Activated naive CD4-positive, alpha-beta T cell treated with anti-CD3 and anti-CD28 coated beads, Interleukin-2, amount 50 U/mL, for 72 hours (primary cell): Measurements from ENCODE around the gene PPP1R15A. TPM values are rescaled to one million over a fixed set of nuclear protein-coding genes. Genes with fewer than 3 reads are reported as not detected.
"Not testable (repeated sequence)": the region's sequence is repeated elsewhere in the genome, so short reads cannot be mapped to it uniquely, and the experiment has no call there.

ENCODE experiments used
- ATAC-seq, 2 donors: fragments of 150-1000 bp; cut with Tn5 transposase; 2 replicates each; pipeline ENCODE4 v1.10.0; 2021; ENCODE audit warnings: mild to moderate bottlenecking in 2 of 2, moderate library complexity in 2 of 2
- DNase-seq, 2 donors: peaks; one replicate each; pipeline ENCODE4 v3.0.0; 2021 to 2022; ENCODE audit warnings: low spot score in 2 of 2
- H3K27ac Mint-ChIP-seq, 2 donors: one replicate each; pipeline ENCODE4 v1.8.0; 2022; ENCODE audit warnings: mild to moderate bottlenecking in 2 of 2, mixed read lengths in 2 of 2
- H3K36me3 Mint-ChIP-seq, 2 donors: one replicate each; pipeline ENCODE4 v1.8.0; 2022; ENCODE audit warnings: mixed read lengths in 2 of 2
- H3K9me3 Mint-ChIP-seq, 2 donors: one replicate each; pipeline ENCODE4 v1.8.0; 2022; ENCODE audit warnings: mixed read lengths in 2 of 2
- total RNA-seq, 2 donors: library from RNA; stranded (reverse); gene quantifications; one replicate each; pipeline ENCODE4 v1.2.3, GENCODE V29; 2022

Gene PPP1R15A
- total RNA-seq, 2 donors from 2014 or later = 93.1 to 133 TPM

- ATAC-seq (no peak), DNase-seq (no peak)
- no peaks in the 10 kb centered on the region for H3K9me3 Mint-ChIP-seq
Observed at GRCh38 chr19:48852292-48852691, 19.9 kb upstream of the PPP1R15A start.

DNA sequence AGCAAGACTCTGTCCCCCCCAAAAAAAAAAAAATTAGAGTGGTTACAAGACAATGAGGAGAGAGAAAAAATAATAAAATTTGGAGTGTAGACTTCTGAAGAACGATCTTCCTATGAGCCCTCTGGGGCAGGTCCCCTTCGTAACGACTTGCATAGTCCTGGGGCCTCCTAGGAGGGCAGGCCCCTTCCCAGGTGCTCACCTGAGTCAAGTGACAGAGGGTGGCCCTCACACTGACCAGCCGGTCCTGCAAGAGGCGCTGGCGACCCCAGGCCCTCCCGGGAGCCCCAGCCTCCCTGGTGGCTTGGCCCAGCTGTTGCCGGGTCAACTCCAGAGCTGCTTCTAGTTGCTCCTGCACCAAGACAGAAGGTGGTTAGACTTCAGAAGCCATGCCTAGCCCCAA, 18.7 kb upstream of the PPP1R15A start:
- DNase-seq = no peak
- no peak for ATAC-seq
- Mint-ChIP-seq H3K9me3 (no peaks in the 10 kb centered on the region), H3K27ac (no peak overlapping the region), H3K36me3 (no peaks in the 10 kb centered on the region)

More at GRCh38 chr19:48852292-48852691, 19.9 kb upstream of the PPP1R15A start:
- H3K27ac Mint-ChIP-seq = no peak overlapping the region
- no peaks in the 10 kb centered on the region for H3K36me3 Mint-ChIP-seq

DNA sequence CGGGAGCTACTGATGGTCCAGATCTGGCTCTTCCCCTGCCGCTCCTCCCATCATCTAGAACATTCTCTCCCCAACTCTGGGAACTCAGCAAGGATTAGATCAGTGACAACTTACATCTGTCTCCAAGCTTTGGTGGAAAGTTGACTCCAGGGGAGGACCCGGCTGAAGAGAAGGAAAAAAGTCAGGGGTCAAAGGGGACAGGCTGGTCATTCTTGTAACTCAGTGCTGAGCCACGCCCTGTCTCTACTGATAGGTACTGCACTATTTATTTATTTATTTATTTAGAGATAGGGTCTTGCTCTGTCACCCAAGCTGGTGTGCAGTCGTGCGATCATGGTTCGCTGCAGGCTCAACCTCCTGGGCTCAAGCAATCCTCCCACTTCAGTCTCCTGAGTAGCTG, 18.1 kb upstream of the PPP1R15A start:
- DNase-seq (no peak), ATAC-seq (no peak)
- Mint-ChIP-seq H3K9me3 (no peaks in the 10 kb centered on the region), H3K27ac (no peak overlapping the region), H3K36me3 (no peaks in the 10 kb centered on the region)

- ATAC-seq = no peak
- H3K9me3 Mint-ChIP-seq = no peaks in the 10 kb centered on the region
- no peaks in the 10 kb centered on the region for H3K36me3 Mint-ChIP-seq
Observed at GRCh38 chr19:48856921-48857320, 15.3 kb upstream of the PPP1R15A start.

DNA sequence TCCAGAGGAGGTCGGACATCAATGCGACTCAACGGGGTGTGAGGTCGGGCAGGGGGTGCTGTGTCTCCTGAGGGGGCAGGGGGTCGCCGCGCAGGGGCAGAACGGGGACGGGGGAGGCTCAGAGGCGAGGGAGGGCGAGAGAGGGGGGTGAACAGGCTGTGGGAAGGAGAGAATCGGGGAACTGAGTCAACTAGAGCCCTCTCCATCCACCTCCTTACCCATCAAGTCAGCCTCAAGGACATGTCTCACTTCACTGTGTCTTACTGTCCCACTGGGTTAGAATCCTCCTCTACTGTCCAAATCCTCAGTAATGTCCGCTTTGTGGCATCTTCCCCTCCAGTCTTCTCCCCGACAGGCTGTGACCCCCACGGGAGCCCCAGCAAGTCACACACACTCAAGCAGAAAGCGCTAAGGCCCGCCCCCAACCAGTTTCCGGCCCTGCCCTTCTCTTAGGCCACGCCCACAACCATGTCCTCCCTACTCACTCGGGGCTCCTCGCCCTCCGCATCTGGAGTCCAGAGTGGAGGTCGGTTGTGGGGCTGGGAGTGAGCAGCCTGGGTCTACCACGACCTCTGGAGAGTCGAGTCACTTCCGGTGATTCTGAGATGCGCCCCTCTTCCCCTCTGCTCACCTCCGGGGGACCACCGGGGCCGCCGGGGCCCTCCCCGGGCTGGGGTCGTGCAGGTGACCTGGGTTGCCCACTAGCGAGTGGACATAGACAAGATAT, 13.1 kb upstream of the PPP1R15A start:
- peak; percentile 91 to 92 for ATAC-seq

More at GRCh38 chr19:48856921-48857320, 15.3 kb upstream of the PPP1R15A start:
- DNase-seq = no peak
- H3K27ac Mint-ChIP-seq = no peak overlapping the region

DNA sequence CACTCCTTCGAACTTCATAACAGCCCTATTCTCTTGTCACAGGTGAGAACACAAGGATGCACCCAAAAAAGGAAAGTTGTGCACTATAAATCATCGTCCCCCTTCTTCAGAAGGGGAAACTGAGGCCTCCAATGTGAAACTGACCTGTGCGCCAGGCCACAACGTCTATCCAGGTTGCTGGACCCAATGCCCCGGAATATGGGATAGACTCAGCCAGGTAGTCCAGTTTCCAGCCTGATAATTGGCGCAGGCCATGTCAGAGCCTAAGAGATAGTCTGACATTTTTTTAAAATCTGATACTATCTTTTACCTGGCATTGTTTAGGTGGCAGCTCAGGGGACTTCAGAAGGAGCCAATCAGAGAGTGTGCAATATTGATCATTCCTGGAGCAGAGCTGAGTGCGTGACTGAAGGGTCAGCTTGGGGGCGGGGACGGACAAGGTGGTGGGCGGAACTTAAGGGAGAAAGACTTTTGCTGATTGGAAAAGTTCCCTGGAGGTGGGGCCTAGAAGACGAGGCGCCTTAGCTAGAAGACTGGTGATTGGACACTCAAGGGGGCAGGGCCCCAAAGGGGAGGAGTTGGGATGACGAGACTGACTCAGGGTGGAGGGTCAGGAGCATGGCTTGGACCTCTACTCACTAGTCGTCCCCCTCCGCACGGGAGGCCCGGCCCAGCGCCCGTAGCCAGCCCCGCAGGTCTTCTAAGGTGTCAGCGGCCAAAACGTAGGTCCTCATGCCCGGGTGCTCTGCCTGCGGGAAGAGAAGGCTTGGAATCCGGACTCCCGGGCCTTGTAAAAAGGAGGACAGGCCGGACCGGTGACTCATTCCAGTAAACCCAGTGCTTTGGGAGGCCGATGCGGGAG, 12.3 kb upstream of the PPP1R15A start:
- no peaks in the 10 kb centered on the region for H3K9me3 Mint-ChIP-seq
- no peak for DNase-seq
- H3K36me3 Mint-ChIP-seq = no peaks in the 10 kb centered on the region
- peak overlapping the region in 1 of 2 donors; percentile 89 for H3K27ac Mint-ChIP-seq
- peak; percentile 24 to 38 for ATAC-seq

More for the DNA sequence above, 13.1 kb upstream of the PPP1R15A start:
- peak; percentile 74 to 82 for DNase-seq
- H3K27ac Mint-ChIP-seq = peak overlapping the region; percentile 50 to 89
- no peaks in the 10 kb centered on the region for H3K36me3 Mint-ChIP-seq
- no peaks in the 10 kb centered on the region for H3K9me3 Mint-ChIP-seq

DNA sequence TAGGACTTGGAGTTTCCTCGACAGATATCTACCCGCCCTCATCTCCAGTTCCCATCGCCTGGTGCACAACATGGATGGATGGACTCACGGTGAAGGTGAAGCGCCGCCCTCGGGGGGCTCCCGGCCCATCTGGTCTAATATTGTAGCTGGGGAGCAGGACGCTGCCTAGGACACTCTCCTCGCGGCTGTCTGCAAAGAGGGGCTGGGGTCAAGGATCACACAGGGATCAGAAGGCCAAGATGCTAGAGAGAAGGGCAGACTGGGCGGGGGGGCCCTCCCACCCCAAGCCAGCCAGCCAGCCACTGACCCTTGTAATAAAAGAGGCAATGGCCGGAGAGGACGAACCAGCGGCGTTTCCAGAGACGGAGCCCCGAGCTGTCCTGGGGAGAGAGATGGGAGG, 10.9 kb upstream of the PPP1R15A start:
- no peaks in the 10 kb centered on the region for H3K9me3 Mint-ChIP-seq
- H3K36me3 Mint-ChIP-seq = no peaks in the 10 kb centered on the region
- DNase-seq (no peak), ATAC-seq (no peak)
- H3K27ac Mint-ChIP-seq = no peak overlapping the region

DNA sequence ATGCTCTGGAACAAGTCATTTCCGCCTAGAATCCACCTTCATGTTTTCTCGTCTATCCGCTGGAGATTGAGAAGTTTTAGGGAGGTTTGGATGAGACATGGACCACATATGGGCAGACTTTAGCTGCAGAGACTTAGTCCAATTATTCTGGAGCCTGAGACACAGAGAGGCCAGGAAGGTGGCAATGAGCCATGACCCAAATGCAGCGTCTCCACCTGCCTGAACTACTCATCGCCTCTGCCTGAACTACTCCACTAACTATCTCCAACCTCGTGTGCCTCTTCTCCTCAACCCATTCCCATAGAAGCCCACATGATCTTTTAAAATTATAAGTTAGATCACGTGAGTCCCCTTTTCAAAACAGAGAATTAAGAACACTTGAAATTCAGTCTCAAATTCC, 9.4 kb upstream of the PPP1R15A start:
- ATAC-seq (no peak), DNase-seq (no peak)
- Mint-ChIP-seq H3K36me3 (no peaks in the 10 kb centered on the region), H3K27ac (no peak overlapping the region), H3K9me3 (no peaks in the 10 kb centered on the region)

DNA sequence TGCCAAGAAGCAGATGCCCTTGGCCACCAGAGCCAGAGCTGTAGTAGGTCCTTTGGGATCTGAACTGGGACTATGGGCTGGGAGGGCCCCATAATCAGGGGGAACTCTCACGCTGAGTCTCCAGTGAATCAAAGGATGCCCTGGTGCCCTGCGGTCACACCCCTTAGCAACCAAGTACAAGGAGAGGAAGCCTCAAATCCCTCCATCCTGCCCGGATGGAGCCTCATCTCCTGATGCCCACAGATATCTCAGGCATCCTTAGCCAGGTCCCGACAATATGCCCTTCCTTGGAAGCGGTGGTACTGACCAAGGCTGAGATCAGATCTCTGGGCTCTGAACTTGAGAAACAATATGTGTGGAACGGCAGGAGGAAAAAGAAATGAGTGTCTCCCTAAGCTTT, 5.5 kb upstream of the PPP1R15A start:
- ATAC-seq (no peak), DNase-seq (no peak)
- Mint-ChIP-seq H3K27ac (peak overlapping the region in 1 of 2 donors; percentile 22), H3K9me3 (no peaks in the 10 kb centered on the region), H3K36me3 (no peaks in the 10 kb centered on the region)

GRCh38 chr19:48867123-48867745, 5.0 kb upstream of the PPP1R15A start:
- Mint-ChIP-seq H3K36me3 (peaks cover 1 to 2% of the 10 kb centered on the region in 2 donors), H3K27ac (no peak overlapping the region), H3K9me3 (no peaks in the 10 kb centered on the region)
- DNase-seq (no peak), ATAC-seq (no peak)

GRCh38 chr19:48867746-48868113, 4.5 kb upstream of the PPP1R15A start:
- peak overlapping the region in 1 of 2 donors; percentile 7 for H3K27ac Mint-ChIP-seq

DNA sequence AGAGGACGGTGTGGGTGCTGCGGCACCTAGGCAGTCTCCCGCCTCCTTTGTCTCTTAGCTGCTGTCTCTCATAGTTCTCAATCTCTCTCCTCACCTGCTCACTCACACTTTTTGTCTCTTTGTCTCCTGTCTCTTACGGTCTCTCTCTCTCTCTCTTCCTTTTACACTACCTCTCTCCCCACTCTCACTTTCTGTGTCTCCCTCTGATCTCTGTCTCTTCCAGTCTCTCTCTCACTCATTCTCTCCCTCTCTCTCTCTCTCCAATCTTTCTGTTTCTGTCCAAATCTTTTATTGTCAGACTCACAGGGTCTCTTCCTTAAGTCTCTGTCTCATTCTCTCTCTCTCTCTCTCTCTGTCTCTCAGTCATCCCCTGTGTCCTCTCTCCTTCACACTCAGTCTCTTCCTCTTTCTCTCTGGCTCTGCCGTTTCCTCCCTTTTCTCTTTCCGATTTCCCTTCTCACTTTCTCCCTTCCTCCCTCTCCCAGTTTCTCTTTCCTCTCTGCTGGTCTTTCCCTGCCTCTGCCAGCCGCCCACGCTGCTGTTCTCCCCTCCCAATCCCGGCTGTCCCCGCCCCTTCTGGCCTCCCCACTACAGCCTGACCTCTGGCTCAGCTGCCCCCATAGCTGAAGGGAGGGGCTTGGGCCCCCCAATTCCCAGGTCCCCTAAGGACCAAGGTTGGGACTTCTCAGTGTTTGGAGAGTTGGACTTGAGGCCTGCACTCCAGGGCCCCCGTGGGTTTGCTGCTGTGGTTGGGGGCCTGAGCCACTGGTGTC, 3.9 kb upstream of the PPP1R15A start, which contains the start of gene PLEKHA4:
Gene PLEKHA4, minus strand, starts transcription at position 504 of the 773 bp plus-strand sequence. CDS start 997 bp downstream, outside the sequence.
- H3K36me3 Mint-ChIP-seq = peaks cover 12 to 13% of the 10 kb centered on the region in 2 donors
- peak within 1 kb of the TSS; percentile 7 to 11 for H3K27ac Mint-ChIP-seq
- no peak for ATAC-seq
- no peaks in the 10 kb centered on the region for H3K9me3 Mint-ChIP-seq
- no peak for DNase-seq

More at GRCh38 chr19:48867746-48868113, 4.5 kb upstream of the PPP1R15A start:
- no peak for ATAC-seq
- DNase-seq = no peak
- Mint-ChIP-seq H3K9me3 (no peaks in the 10 kb centered on the region), H3K36me3 (peaks cover 6 to 7% of the 10 kb centered on the region in 2 donors)

DNA sequence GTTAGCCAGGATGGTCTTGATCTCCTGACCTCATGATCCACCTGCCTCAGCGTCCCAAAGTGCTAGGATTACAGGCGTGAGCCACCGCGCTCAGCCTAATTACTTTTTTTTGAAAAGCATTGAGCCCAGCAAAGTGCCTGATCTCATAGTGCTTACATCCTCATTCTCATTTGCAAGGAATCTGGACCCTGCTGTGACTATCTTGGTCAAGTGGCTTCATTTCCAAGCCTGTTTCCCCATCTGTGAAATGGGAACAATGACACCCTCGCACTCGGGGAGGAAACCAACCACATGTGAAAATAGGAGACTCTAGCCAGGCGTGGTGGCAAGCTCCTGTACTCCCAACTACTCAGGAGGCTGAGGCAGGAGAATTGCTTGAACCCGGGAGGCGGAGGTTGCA, 2.2 kb upstream of the PPP1R15A start:
- peaks cover 26 to 29% of the 10 kb centered on the region in 2 donors for H3K36me3 Mint-ChIP-seq
- DNase-seq (no peak), ATAC-seq (no peak)
- H3K27ac Mint-ChIP-seq = peak overlapping the region in 1 of 2 donors; percentile 39
- no peaks in the 10 kb centered on the region for H3K9me3 Mint-ChIP-seq

DNA sequence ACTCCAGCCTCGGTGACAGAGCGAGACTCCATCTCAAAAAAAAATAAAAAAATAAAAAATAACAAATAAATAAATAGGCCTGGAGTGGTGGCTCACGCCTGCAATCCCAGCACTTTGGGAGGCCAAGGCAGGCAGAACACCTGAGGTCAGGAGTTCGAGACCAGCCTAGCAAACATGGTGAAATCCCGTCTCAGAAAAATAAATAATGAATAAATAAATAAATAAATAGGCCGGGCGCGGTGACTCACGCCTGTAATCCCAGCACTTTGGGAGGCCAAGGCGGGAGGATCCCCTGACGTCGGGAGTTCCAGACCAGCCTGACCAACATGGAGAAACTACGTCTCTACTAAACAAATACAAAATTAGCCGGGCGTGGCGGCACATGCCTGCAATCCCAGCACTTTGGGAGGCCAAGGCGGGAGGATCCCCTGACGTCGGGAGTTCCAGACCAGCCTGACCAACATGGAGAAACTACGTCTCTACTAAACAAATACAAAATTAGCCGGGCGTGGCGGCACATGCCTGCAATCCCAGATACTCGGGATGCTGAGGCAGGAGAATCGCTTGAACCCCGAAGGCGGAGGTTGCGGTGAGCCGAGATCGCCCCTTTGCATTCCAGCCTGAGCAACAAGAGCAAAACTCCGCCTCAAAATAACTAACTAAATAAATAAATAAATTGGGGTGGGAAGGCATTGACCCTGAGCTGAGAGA, 595 bp upstream of the PPP1R15A start:
- peak overlapping the region; percentile 100 for H3K27ac Mint-ChIP-seq
- H3K36me3 Mint-ChIP-seq = peaks cover 35 to 45% of the 10 kb centered on the region in 2 donors
- DNase-seq, ATAC-seq, H3K9me3 Mint-ChIP-seq: not testable (repeated sequence)

- no peaks in the 10 kb centered on the region for H3K9me3 Mint-ChIP-seq
Observed at GRCh38 chr19:48872884-48873475, 759 bp downstream of the PPP1R15A start.

More at GRCh38 chr19:48872884-48873475, 759 bp downstream of the PPP1R15A start:
- DNase-seq (peak; percentile 74 to 78), ATAC-seq (peak; percentile 41 to 47)
- peak overlapping the region; percentile 100 for H3K27ac Mint-ChIP-seq
- peaks cover 42 to 54% of the 10 kb centered on the region in 2 donors for H3K36me3 Mint-ChIP-seq
